ENCODE measurements around the gene SBK1. TPM values are rescaled to one million over a fixed set of nuclear protein-coding genes. Genes with fewer than 3 reads are reported as not detected.
"Not testable (repeated sequence)": the region's sequence is repeated elsewhere in the genome, so short reads cannot be mapped to it uniquely, and the experiment has no call there.

Gene SBK1
- polyA plus RNA-seq (2013, experiment 1 of 4) = 49.3 TPM
- polyA plus RNA-seq (2013, experiment 2 of 4) = 51.2 TPM
- polyA plus RNA-seq (2013, experiment 3 of 4) = 40.1 TPM
- 42.8 TPM for polyA plus RNA-seq (2013, experiment 4 of 4)

GRCh38 chr16:28291651-28292626 is at the start of gene SBK1:
Gene SBK1 (plus strand): TSS chr16:28292525. CDS start chr16:28317392, 24,867 bp downstream.
- H3K36me3 ChIP-seq (ENCODE audit: control insufficient read depth, insufficient read depth, low read length) = no peaks in the 10 kb centered on the region
- H3K4me3 ChIP-seq (ENCODE audit: insufficient read depth, low read depth, low read length) = peak within 1 kb of the TSS; percentile 94
- peak within 1 kb of the TSS; percentile 38 for H3K27ac ChIP-seq (ENCODE audit: insufficient read depth, low read depth, low read length, poor library complexity, severe bottlenecking)
- peaks cover 11% of the 10 kb centered on the region for H3K4me1 ChIP-seq (ENCODE audit: control insufficient read depth, insufficient read depth, low read length)
- WGBS, 2 experiments = 1% methylated on average over 84 to 85 of the region's 88 CpGs
- H3K27me3 ChIP-seq (ENCODE audit: control insufficient read depth, insufficient read depth, low read length, poor library complexity, severe bottlenecking) = no peaks in the 10 kb centered on the region
- H3K9me3 ChIP-seq (ENCODE audit: control insufficient read depth, low read length) = no peaks in the 10 kb centered on the region

- not testable (repeated sequence) for H3K36me3 ChIP-seq (ENCODE audit: control insufficient read depth, insufficient read depth, low read length); H3K9me3 ChIP-seq (ENCODE audit: control insufficient read depth, low read length); H3K27me3 ChIP-seq (ENCODE audit: control insufficient read depth, insufficient read depth, low read length, poor library complexity, severe bottlenecking); H3K4me1 ChIP-seq (ENCODE audit: control insufficient read depth, insufficient read depth, low read length); H3K4me3 ChIP-seq (ENCODE audit: insufficient read depth, low read depth, low read length); H3K27ac ChIP-seq (ENCODE audit: insufficient read depth, low read depth, low read length, poor library complexity, severe bottlenecking)
- 83 to 84% methylated on average over 2 of the region's 2 CpGs for WGBS, 2 experiments
Measured at GRCh38 chr16:28249483-28249882, 42.8 kb upstream of the SBK1 start.

GRCh38 chr16:28250999-28251398 is 41.3 kb upstream of the SBK1 start:
- WGBS, 2 experiments = 90 to 92% methylated on average over 3 of the region's 3 CpGs
- no peak overlapping the region for H3K27ac ChIP-seq (ENCODE audit: insufficient read depth, low read depth, low read length, poor library complexity, severe bottlenecking)
- no peaks in the 10 kb centered on the region for H3K9me3 ChIP-seq (ENCODE audit: control insufficient read depth, low read length)
- H3K4me3 ChIP-seq (ENCODE audit: insufficient read depth, low read depth, low read length) = no peak overlapping the region
- peaks cover 8% of the 10 kb centered on the region for H3K4me1 ChIP-seq (ENCODE audit: control insufficient read depth, insufficient read depth, low read length)
- no peaks in the 10 kb centered on the region for H3K27me3 ChIP-seq (ENCODE audit: control insufficient read depth, insufficient read depth, low read length, poor library complexity, severe bottlenecking)
- no peaks in the 10 kb centered on the region for H3K36me3 ChIP-seq (ENCODE audit: control insufficient read depth, insufficient read depth, low read length)

DNA sequence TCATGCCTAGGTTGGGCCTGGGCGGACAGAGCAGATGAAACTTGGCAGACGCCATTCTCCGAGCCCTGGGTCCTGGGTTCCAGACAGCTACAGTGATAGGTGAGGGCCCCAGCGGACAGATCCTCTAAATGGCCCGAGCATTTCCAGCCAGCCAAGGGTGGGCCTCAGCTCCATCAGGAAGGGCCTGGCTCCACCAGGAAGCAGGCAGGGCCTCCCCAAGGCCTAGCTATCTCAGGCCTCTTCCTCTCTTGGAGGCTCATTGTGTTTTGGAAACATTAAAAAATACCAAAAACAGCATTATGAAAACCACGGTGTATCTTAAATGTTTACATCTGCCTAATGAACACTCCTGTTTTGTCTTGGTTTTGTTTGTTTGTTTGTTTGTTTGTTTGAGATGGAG is 38.2 kb upstream of the SBK1 start:
- H3K4me1 ChIP-seq (ENCODE audit: control insufficient read depth, insufficient read depth, low read length) = peaks cover 19% of the 10 kb centered on the region
- 94 to 95% methylated on average over 6 of the region's 6 CpGs for WGBS, 2 experiments

GRCh38 chr16:28255838-28256237 is 36.5 kb upstream of the SBK1 start:
- peaks cover 19% of the 10 kb centered on the region for H3K4me1 ChIP-seq (ENCODE audit: control insufficient read depth, insufficient read depth, low read length)
- H3K36me3 ChIP-seq (ENCODE audit: control insufficient read depth, insufficient read depth, low read length) = no peaks in the 10 kb centered on the region
- no peak overlapping the region for H3K4me3 ChIP-seq (ENCODE audit: insufficient read depth, low read depth, low read length)
- H3K9me3 ChIP-seq (ENCODE audit: control insufficient read depth, low read length) = no peaks in the 10 kb centered on the region
- WGBS, 2 experiments = 71 to 74% methylated on average over 12 of the region's 12 CpGs
- no peak overlapping the region for H3K27ac ChIP-seq (ENCODE audit: insufficient read depth, low read depth, low read length, poor library complexity, severe bottlenecking)
- H3K27me3 ChIP-seq (ENCODE audit: control insufficient read depth, insufficient read depth, low read length, poor library complexity, severe bottlenecking) = no peaks in the 10 kb centered on the region

More for the DNA sequence above, 38.2 kb upstream of the SBK1 start:
- no peaks in the 10 kb centered on the region for H3K9me3 ChIP-seq (ENCODE audit: control insufficient read depth, low read length)
- H3K27me3 ChIP-seq (ENCODE audit: control insufficient read depth, insufficient read depth, low read length, poor library complexity, severe bottlenecking) = no peaks in the 10 kb centered on the region
- no peaks in the 10 kb centered on the region for H3K36me3 ChIP-seq (ENCODE audit: control insufficient read depth, insufficient read depth, low read length)
- H3K27ac ChIP-seq (ENCODE audit: insufficient read depth, low read depth, low read length, poor library complexity, severe bottlenecking) = no peak overlapping the region
- no peak overlapping the region for H3K4me3 ChIP-seq (ENCODE audit: insufficient read depth, low read depth, low read length)

- no peaks in the 10 kb centered on the region for H3K9me3 ChIP-seq (ENCODE audit: control insufficient read depth, low read length)
- H3K4me1 ChIP-seq (ENCODE audit: control insufficient read depth, insufficient read depth, low read length) = peaks cover 26% of the 10 kb centered on the region
- H3K4me3 ChIP-seq (ENCODE audit: insufficient read depth, low read depth, low read length) = no peak overlapping the region
- WGBS, 2 experiments = 81 to 84% methylated on average over 4 of the region's 4 CpGs
- H3K27me3 ChIP-seq (ENCODE audit: control insufficient read depth, insufficient read depth, low read length, poor library complexity, severe bottlenecking) = no peaks in the 10 kb centered on the region
- H3K27ac ChIP-seq (ENCODE audit: insufficient read depth, low read depth, low read length, poor library complexity, severe bottlenecking) = no peak overlapping the region
- no peaks in the 10 kb centered on the region for H3K36me3 ChIP-seq (ENCODE audit: control insufficient read depth, insufficient read depth, low read length)
Measured at GRCh38 chr16:28257256-28257655, 35.1 kb upstream of the SBK1 start.

GRCh38 chr16:28258567-28258966 is 33.8 kb upstream of the SBK1 start:
- no peak overlapping the region for H3K27ac ChIP-seq (ENCODE audit: insufficient read depth, low read depth, low read length, poor library complexity, severe bottlenecking)
- H3K27me3 ChIP-seq (ENCODE audit: control insufficient read depth, insufficient read depth, low read length, poor library complexity, severe bottlenecking) = no peaks in the 10 kb centered on the region
- no peaks in the 10 kb centered on the region for H3K36me3 ChIP-seq (ENCODE audit: control insufficient read depth, insufficient read depth, low read length)
- 23 to 26% methylated on average over 18 of the region's 18 CpGs for WGBS, 2 experiments
- H3K9me3 ChIP-seq (ENCODE audit: control insufficient read depth, low read length) = no peaks in the 10 kb centered on the region
- H3K4me3 ChIP-seq (ENCODE audit: insufficient read depth, low read depth, low read length) = no peak overlapping the region
- peaks cover 26% of the 10 kb centered on the region for H3K4me1 ChIP-seq (ENCODE audit: control insufficient read depth, insufficient read depth, low read length)

GRCh38 chr16:28259091-28259780 is 33.1 kb upstream of the SBK1 start:
- Histone ChIP-seq H3K27ac (ENCODE audit: insufficient read depth, low read depth, low read length, poor library complexity, severe bottlenecking) (no peak overlapping the region), H3K36me3 (ENCODE audit: control insufficient read depth, insufficient read depth, low read length) (no peaks in the 10 kb centered on the region), H3K4me1 (ENCODE audit: control insufficient read depth, insufficient read depth, low read length) (peaks cover 26% of the 10 kb centered on the region), H3K4me3 (ENCODE audit: insufficient read depth, low read depth, low read length) (no peak overlapping the region), H3K27me3 (ENCODE audit: control insufficient read depth, insufficient read depth, low read length, poor library complexity, severe bottlenecking) (no peaks in the 10 kb centered on the region), H3K9me3 (ENCODE audit: control insufficient read depth, low read length) (no peaks in the 10 kb centered on the region)
- WGBS, 2 experiments = 81 to 83% methylated on average over 29 of the region's 29 CpGs

GRCh38 chr16:28259781-28260150 is 32.6 kb upstream of the SBK1 start:
- no peaks in the 10 kb centered on the region for H3K9me3 ChIP-seq (ENCODE audit: control insufficient read depth, low read length)
- H3K27me3 ChIP-seq (ENCODE audit: control insufficient read depth, insufficient read depth, low read length, poor library complexity, severe bottlenecking) = no peaks in the 10 kb centered on the region
- H3K27ac ChIP-seq (ENCODE audit: insufficient read depth, low read depth, low read length, poor library complexity, severe bottlenecking) = no peak overlapping the region
- H3K4me1 ChIP-seq (ENCODE audit: control insufficient read depth, insufficient read depth, low read length) = peaks cover 26% of the 10 kb centered on the region
- no peak overlapping the region for H3K4me3 ChIP-seq (ENCODE audit: insufficient read depth, low read depth, low read length)
- no peaks in the 10 kb centered on the region for H3K36me3 ChIP-seq (ENCODE audit: control insufficient read depth, insufficient read depth, low read length)
- WGBS, 2 experiments = 83 to 86% methylated on average over 7 of the region's 7 CpGs

- 90% methylated on average over 1 of the region's 1 CpG for WGBS, 2 experiments
Measured at GRCh38 chr16:28260193-28260592, 32.1 kb upstream of the SBK1 start.

More at GRCh38 chr16:28260193-28260592, 32.1 kb upstream of the SBK1 start:
- Histone ChIP-seq H3K27ac (ENCODE audit: insufficient read depth, low read depth, low read length, poor library complexity, severe bottlenecking) (no peak overlapping the region), H3K36me3 (ENCODE audit: control insufficient read depth, insufficient read depth, low read length) (no peaks in the 10 kb centered on the region), H3K4me1 (ENCODE audit: control insufficient read depth, insufficient read depth, low read length) (peaks cover 22% of the 10 kb centered on the region), H3K27me3 (ENCODE audit: control insufficient read depth, insufficient read depth, low read length, poor library complexity, severe bottlenecking) (no peaks in the 10 kb centered on the region), H3K9me3 (ENCODE audit: control insufficient read depth, low read length) (no peaks in the 10 kb centered on the region), H3K4me3 (ENCODE audit: insufficient read depth, low read depth, low read length) (no peak overlapping the region)
